PC-3 (cell line): Measurements from ENCODE around the gene SLC4A4.

ENCODE experiments used
- EZH2 ChIP-seq: fragments of 300-600 bp; sonication (generic); IDR thresholded peaks from one replicate; pipeline ENCODE4 v1.6.1; 2017; ENCODE audit warnings: antibody characterized with exemption, mild to moderate bottlenecking, low read length; ENCODE audit not compliant: unreplicated experiment
- TF ChIP-seq, protein P1 (sequence below): fragments of 300-600 bp; sonication (generic); conservative IDR thresholded peaks from 2 replicates; pipeline ENCODE4 v1.5.1; 2017; ENCODE audit warnings: antibody characterized with exemption, low read depth, mild to moderate bottlenecking, low read length

- TF ChIP-seq EZH2 = no peak
- TF ChIP-seq, protein P1, sequence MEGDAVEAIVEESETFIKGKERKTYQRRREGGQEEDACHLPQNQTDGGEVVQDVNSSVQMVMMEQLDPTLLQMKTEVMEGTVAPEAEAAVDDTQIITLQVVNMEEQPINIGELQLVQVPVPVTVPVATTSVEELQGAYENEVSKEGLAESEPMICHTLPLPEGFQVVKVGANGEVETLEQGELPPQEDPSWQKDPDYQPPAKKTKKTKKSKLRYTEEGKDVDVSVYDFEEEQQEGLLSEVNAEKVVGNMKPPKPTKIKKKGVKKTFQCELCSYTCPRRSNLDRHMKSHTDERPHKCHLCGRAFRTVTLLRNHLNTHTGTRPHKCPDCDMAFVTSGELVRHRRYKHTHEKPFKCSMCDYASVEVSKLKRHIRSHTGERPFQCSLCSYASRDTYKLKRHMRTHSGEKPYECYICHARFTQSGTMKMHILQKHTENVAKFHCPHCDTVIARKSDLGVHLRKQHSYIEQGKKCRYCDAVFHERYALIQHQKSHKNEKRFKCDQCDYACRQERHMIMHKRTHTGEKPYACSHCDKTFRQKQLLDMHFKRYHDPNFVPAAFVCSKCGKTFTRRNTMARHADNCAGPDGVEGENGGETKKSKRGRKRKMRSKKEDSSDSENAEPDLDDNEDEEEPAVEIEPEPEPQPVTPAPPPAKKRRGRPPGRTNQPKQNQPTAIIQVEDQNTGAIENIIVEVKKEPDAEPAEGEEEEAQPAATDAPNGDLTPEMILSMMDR = no peak
These were observed 232.5 kb downstream of the SLC4A4 start for GRCh38 chr4:71571346-71571745.
